ENCODE results near the gene STRBP. TPM values are rescaled to one million over a fixed set of nuclear protein-coding genes. Genes with fewer than 3 reads are reported as not detected.

Gene STRBP
- total RNA-seq, 3 donors from 2014 or later = 39.8 to 45.0 (median 44.2) TPM

GRCh38 chr9:123290764-123291163, 22.4 kb upstream of the STRBP start:
- Histone ChIP-seq H3K36me3 (ENCODE audit: low read depth) (no peaks in the 10 kb centered on the region), H3K4me1 (ENCODE audit: low read depth) (no peaks in the 10 kb centered on the region), H3K9me3 (no peaks in the 10 kb centered on the region), H3K4me3 (no peak overlapping the region)
- TF ChIP-seq CTCF (IDR thresholded peaks at IDR 0.05) = no peak
- DNase-seq (no peak), ATAC-seq (no peak)
- intact Hi-C loops (cut with DNase I, micrococcal nuclease) = no loop called here

- Histone ChIP-seq H3K4me3 (no peak overlapping the region), H3K4me1 (ENCODE audit: low read depth) (no peaks in the 10 kb centered on the region), H3K36me3 (ENCODE audit: low read depth) (no peaks in the 10 kb centered on the region), H3K9me3 (no peaks in the 10 kb centered on the region)
- intact Hi-C loops (cut with DNase I, micrococcal nuclease) = no loop called here
- TF ChIP-seq CTCF (IDR thresholded peaks at IDR 0.05) = no peak
- ATAC-seq (no peak), DNase-seq (no peak)
Measured at GRCh38 chr9:123287639-123288038, 19.3 kb upstream of the STRBP start.

GRCh38 chr9:123286324-123286723, 17.9 kb upstream of the STRBP start:
- TF ChIP-seq CTCF (IDR thresholded peaks at IDR 0.05) = no peak
- intact Hi-C loops (cut with DNase I, micrococcal nuclease) = no loop called here
- DNase-seq = no peak
- Histone ChIP-seq H3K4me1 (ENCODE audit: low read depth) (no peaks in the 10 kb centered on the region), H3K4me3 (no peak overlapping the region), H3K9me3 (no peaks in the 10 kb centered on the region), H3K36me3 (ENCODE audit: low read depth) (no peaks in the 10 kb centered on the region)
- ATAC-seq = no peak

- Histone ChIP-seq H3K4me3 (no peak overlapping the region), H3K36me3 (ENCODE audit: low read depth) (no peaks in the 10 kb centered on the region), H3K9me3 (no peaks in the 10 kb centered on the region), H3K4me1 (ENCODE audit: low read depth) (no peaks in the 10 kb centered on the region)
- DNase-seq = no peak
- no peak for ATAC-seq
- no peak for TF ChIP-seq CTCF (IDR thresholded peaks at IDR 0.05)
- intact Hi-C loops (cut with DNase I, micrococcal nuclease) = no loop called here
Measured at GRCh38 chr9:123284656-123285055, 16.3 kb upstream of the STRBP start.

GRCh38 chr9:123283455-123283854, 15.1 kb upstream of the STRBP start:
- ATAC-seq = no peak
- Histone ChIP-seq H3K9me3 (no peaks in the 10 kb centered on the region), H3K4me1 (ENCODE audit: low read depth) (no peaks in the 10 kb centered on the region), H3K4me3 (no peak overlapping the region), H3K36me3 (ENCODE audit: low read depth) (no peaks in the 10 kb centered on the region)
- TF ChIP-seq CTCF (IDR thresholded peaks at IDR 0.05) = no peak
- intact Hi-C loops (cut with DNase I, micrococcal nuclease) = no loop called here
- no peak for DNase-seq

GRCh38 chr9:123283048-123283408, 14.6 kb upstream of the STRBP start:
- intact Hi-C loops (cut with DNase I, micrococcal nuclease) = no loop called here
- no peak for TF ChIP-seq CTCF (IDR thresholded peaks at IDR 0.05)
- no peak overlapping the region for H3K4me3 ChIP-seq
- no peaks in the 10 kb centered on the region for H3K36me3 ChIP-seq (ENCODE audit: low read depth)
- H3K9me3 ChIP-seq = no peaks in the 10 kb centered on the region
- no peaks in the 10 kb centered on the region for H3K4me1 ChIP-seq (ENCODE audit: low read depth)
- ATAC-seq = no peak
- DNase-seq = no peak
